Dedifferentiated amniotic fluid mesenchymal stem cell (primary cell): ENCODE measurements around the gene CNKSR1.
A peak's percentile ranks its signal among the peaks of the same experiment; 100 is the strongest.

Experiments used
- DNase-seq: peaks from one replicate; pipeline ENCODE4 v3.0.0-alpha.2; 2016; ENCODE audit errors: extremely low spot score

Gene CNKSR1, protein sequence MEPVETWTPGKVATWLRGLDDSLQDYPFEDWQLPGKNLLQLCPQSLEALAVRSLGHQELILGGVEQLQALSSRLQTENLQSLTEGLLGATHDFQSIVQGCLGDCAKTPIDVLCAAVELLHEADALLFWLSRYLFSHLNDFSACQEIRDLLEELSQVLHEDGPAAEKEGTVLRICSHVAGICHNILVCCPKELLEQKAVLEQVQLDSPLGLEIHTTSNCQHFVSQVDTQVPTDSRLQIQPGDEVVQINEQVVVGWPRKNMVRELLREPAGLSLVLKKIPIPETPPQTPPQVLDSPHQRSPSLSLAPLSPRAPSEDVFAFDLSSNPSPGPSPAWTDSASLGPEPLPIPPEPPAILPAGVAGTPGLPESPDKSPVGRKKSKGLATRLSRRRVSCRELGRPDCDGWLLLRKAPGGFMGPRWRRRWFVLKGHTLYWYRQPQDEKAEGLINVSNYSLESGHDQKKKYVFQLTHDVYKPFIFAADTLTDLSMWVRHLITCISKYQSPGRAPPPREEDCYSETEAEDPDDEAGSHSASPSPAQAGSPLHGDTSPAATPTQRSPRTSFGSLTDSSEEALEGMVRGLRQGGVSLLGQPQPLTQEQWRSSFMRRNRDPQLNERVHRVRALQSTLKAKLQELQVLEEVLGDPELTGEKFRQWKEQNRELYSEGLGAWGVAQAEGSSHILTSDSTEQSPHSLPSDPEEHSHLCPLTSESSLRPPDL

DNA sequence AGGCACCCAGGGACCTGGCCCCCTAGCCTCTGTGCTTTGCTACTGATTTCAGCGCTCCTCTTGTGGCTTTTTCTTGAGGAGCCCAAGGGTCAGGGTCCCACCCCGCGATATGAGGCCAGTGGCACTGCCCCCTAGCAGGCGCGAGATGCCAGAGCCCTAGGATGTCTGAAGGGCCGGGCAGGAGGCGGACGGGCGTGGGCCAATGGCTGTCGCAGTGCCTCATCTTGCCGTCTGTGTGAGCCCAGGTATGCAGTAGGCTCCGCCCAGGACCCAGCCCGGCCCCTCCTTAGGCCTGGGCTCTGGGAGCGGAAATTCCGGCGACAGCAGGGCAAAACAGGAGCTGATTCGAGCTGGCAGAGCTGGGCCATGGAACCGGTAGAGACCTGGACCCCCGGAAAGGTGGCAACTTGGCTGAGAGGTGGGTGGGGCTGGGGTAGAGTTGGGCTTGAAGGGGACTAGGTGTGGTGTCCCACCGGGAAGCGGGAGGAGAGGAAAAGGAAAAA lies at the start of gene CNKSR1:
Gene CNKSR1 (plus strand): TSS at position 310 of the 503 bp plus-strand sequence. CDS start 57 bp downstream, at position 367.
- no peak for DNase-seq

DNA sequence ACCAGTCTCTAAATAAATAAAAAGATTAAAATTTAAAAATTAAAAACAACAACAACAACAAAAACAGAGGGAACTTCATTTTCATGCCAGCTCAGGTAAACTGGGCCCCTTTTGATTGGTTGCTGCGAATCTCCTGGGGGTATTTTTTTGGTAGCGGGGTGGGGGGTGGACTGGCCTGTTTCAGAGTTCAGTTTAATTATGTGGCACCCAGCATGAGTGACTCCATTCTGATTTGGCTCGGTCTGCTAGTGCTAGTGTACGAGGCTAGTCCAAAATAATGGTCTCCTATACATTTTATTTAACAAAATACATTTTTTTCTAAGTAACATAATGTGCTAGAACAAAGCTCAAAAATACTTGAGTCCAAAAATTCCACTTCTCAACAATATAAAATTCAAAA lies 47.5 kb upstream of the CNKSR1 start:
- no peak for DNase-seq

DNA sequence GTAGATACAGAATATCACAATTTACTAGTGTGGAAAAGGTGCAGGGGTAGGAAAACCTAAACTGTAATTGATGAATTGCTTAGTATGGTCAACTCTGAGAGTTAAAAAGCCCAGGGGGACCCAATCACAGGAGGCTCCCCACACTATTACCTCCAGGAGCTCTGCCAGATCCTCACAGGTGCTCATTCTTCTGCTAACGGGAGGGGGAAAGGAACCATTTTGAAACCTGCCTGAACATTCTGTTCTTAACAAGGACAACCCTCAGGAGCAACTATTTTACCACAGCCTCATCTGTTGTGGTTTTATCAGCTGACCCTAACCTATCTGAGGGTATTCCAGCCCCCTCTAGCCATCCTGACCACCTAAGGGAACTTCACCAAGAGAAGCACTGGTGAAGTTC lies 46.6 kb upstream of the CNKSR1 start:
- DNase-seq = no peak

DNA sequence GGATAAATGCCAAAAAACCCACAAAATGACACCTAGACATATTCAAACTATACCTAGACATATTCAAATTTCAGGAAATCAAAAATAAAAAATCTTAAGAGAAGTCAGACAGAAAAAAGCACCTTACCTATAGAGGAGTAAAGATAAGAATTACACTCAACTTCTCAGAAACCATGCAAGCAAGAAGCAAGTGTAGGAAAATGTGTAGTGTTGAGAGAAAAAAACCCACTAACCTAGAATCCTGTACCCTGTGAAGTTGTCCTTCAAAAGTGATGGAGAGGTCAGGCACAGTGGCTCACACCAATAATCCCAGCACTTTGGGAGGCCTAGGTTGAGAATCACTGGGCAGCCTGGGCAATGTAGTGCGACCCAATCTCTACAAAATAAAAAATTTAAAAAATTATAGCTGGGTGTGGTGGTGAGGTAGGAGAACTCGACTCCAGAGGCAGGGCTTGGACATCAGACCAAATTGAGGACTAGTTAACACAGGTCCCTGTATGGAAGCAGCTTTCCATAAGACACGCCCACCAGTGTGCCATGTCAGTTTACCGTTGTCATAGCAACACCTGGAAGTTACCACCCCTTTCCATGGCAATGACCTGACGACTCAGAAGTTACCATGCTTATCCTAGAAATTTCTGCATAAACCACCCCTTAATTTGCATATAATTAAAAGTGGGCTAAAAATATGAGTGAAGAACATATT lies 45.0 kb upstream of the CNKSR1 start:
- DNase-seq = no peak

DNA sequence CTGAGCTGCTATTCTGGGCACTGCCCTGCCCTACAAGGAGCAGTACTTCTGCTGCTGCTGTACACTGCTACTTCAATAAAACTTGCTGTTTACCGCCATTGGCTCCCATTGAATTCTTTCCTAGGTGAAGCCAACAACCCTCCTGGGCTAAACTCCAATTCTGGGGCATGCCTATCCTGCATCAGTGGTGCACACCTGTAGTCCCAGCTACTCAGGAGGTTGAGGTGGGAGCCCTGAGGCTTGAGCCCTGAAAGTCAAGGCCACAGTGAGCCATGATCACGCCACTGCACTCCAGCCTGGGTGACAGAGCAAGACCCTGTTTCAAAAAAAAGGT lies 44.5 kb upstream of the CNKSR1 start:
- no peak for DNase-seq

- no peak for DNase-seq
Measured at GRCh38 chr1:26134466-26134865, 42.8 kb upstream of the CNKSR1 start.

- no peak for DNase-seq
Measured at GRCh38 chr1:26138974-26139558, 38.2 kb upstream of the CNKSR1 start.

DNA sequence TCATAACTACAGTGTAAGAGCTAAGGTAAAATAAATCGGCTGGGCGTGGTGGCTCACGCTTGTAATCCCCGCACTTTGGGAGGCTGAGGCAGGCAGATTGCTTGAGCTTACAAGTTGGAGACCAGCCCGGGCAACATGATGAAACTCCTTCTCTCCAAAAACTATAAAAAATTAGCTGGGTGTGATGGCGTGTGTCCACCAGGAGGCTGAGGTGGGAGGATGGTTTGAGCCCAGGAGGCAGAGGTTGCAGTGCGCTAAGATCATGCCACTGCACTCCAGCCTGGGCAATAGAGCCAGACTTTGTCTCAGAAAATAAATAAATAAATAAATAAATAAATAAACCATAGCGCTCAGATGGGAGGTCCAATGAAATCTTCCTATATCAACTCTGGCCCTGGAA lies 35.1 kb upstream of the CNKSR1 start:
- DNase-seq = no peak

GRCh38 chr1:26145041-26145959 lies 32.0 kb upstream of the CNKSR1 start:
- peak; percentile 82 for DNase-seq

- DNase-seq = no peak
Measured at GRCh38 chr1:26145960-26146294, 31.4 kb upstream of the CNKSR1 start.

- DNase-seq = no peak
Measured at GRCh38 chr1:26148887-26149286, 28.4 kb upstream of the CNKSR1 start.

GRCh38 chr1:26153966-26154532 lies 23.2 kb upstream of the CNKSR1 start:
- DNase-seq = no peak

DNA sequence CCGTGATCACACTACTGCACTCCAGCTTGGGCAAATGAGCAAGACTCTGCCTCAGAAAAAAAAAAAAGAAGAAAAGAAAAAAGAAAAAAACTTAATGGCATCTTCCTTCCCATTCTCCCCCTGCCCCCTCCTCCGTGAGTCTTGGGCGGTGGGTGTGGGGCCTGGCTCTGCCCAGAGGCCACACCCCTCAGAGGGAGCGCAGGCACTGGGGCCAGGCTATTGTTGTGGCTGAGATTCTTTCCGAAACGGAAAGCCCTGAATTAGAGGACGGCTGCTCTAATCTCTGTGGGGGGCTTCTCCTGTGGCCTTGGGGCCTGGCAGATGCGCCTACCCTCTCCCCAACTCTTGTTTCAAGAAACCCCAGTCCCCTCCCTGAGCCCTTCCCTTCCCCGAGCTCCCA lies 22.5 kb upstream of the CNKSR1 start:
- DNase-seq = no peak

- no peak for DNase-seq
Measured at GRCh38 chr1:26155370-26156284, 21.7 kb upstream of the CNKSR1 start.

GRCh38 chr1:26156285-26157038 lies 20.8 kb upstream of the CNKSR1 start:
- no peak for DNase-seq

GRCh38 chr1:26158271-26158907 lies 18.9 kb upstream of the CNKSR1 start:
- DNase-seq = no peak

DNA sequence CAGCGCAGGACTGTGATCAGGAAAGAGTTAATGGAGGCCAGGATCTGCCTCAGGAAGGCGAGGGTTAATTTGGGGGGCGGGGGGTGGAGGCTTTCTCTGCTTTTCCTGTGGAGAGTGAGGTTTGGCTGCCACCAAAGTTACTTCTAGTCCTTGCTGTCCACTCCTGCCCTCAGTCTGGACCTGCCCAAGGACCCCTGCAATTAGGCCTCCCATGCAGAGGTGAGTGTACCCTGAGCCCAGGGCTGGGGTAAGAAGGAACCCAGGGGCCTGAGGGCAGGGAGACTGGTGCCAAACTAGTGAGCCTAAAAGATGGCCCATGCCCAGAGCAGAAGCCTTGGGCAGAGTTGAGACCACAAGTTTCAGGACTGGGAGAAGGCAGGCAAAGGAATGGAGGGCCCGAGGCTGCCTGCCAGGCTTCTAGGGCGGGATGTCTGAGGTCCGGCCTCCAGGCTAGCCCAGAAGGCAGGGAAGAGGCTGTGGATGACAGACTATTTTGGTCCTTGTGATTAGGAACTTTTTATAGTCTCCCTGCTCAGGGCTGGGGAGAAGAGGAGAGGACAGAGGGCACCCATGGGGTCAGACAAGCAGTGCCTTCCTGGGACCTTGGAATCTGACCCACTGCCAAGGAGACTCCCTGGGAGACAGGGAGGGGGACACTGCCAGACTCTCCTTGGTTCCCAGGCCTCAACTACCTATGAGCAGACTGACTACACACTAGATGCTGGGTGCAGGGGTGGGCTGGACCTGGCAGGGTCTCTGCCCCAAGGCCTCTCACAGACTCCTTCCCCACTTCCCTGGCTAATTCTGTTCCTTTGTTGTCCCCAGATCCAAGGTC lies 18.2 kb upstream of the CNKSR1 start, which contains the start of gene FAM110D:
Gene FAM110D (plus strand): TSS at position 172 of the 835 bp plus-strand sequence. CDS start 2,213 bp downstream, outside the sequence.
- DNase-seq = no peak

- no peak for DNase-seq
Measured at GRCh38 chr1:26159743-26160039, 17.6 kb upstream of the CNKSR1 start.
